Adrenal gland (tissue), 5 donors: ENCODE data around the gene SCT.

Source experiments
- CTCF ChIP-seq, 6 experiments: fragments of 450-650 bp in 4 of 6; fragments of 200-600 bp in 2 of 6; sonication (generic) in 1 of 6; IDR thresholded peaks; 1 replicate in 5 of 6; 2 replicates in 1 of 6; pipeline versions ENCODE4 v1.5.1 to v1.8.0; 2016 to 2021; ENCODE audit warnings: antibody characterized with exemption in 6 of 6, mild to moderate bottlenecking in 2 of 6, moderate library complexity in 1 of 6
- POLR2A ChIP-seq, 2 donors: fragments of 450-650 bp; IDR thresholded peaks; one replicate each; pipeline ENCODE4 v1.6.1; 2017; ENCODE audit warnings: antibody characterized with exemption in 2 of 2, mild to moderate bottlenecking in 2 of 2, moderate library complexity in 1 of 2
- donor health status: DM: no; HTN: no; CAD: no.

GRCh38 chr11:674406-674805 lies 47.4 kb upstream of the SCT start:
- no peak for TF ChIP-seq CTCF (IDR thresholded peaks at IDR 0.05)
- TF ChIP-seq POLR2A (IDR thresholded peaks at IDR 0.05) = no peak
